ENCODE data around the gene AK9.

DNA sequence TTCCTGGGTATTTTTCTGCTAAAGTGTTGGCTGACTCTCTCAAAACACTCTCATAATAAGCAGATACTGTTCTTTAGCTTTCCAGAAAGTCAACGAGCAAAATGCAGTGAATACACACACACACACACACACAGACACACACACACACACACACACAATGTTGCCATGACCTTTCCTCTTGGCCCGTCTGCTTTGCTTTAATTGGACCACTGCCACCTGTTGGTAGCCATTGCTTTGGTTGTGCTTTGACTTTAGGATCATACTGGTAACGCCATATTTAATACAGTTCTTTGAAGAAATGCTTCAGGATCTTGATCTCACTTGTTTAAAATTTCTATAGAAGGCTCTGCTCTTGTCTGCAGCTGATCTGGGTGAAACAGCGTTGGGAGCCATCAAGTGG, 4.5 kb upstream of the AK9 start:
- TF ChIP-seq CTCF (IDR thresholded peaks at IDR 0.05; ENCODE audit: borderline replicate concordance, extremely low read depth, low read length, poor library complexity, severe bottlenecking) (peak; percentile 36), EZH2 (IDR thresholded peaks at IDR 0.05; ENCODE audit: borderline replicate concordance, low read depth, low read length, severe bottlenecking) (no peak)

Data from DND-41 (cell line).